Endothelial cell of umbilical vein (primary cell): ENCODE results near the gene RFX2. TPM values are rescaled to one million over a fixed set of nuclear protein-coding genes. Genes with fewer than 3 reads are reported as not detected.

Source experiments
- BruUV-seq: library from RNA; stranded (reverse); fragments of 400-500 nt; replicated peaks from 2 replicates; lab custom pipeline; 2021; lab: Mats Ljungman, UMichigan
- CTCF ChIA-PET: fragments of 300-600, 350-600 bp; sonication (Branson Sonifier 250); formaldehyde crosslinking; loops from one replicate; lab custom pipeline; 2021; ENCODE audit warnings: antibody characterized with exemption, inconsistent platforms; lab: Charles Lee
- POLR2A ChIA-PET: fragments of 300-600, 350-600 bp; sonication (Branson Sonifier 250); formaldehyde crosslinking; loops from one replicate; lab custom pipeline; 2021; ENCODE audit warnings: antibody characterized with exemption, inconsistent platforms; lab: Charles Lee
- DNase-seq: peaks from one replicate; pipeline ENCODE4 v3.0.0-alpha.2; 2011; ENCODE audit warnings: low read depth, low spot score
- FAIRE-seq: peaks from 2 replicates; lab custom pipeline; 2011; peaks lifted over from hg19 to GRCh38; lab: Jason Lieb, UNC
- H2AFZ ChIP-seq: 2 replicates; pipeline ENCODE4 v1.6.0; 2012; ENCODE audit warnings: low read depth, low read length, control low read depth, inconsistent platforms
- H3K27ac ChIP-seq: 2 replicates; pipeline ENCODE4 v1.5.1; 2011; ENCODE audit warnings: low read depth, mild to moderate bottlenecking, control low read depth, low read length, moderate library complexity; ENCODE audit not compliant: insufficient read depth
- H3K27me3 ChIP-seq, 2 experiments: 2 replicates each; pipeline versions ENCODE4 v1.6.0 to v1.6.1; 2011; ENCODE audit warnings: low read length in 2 of 2, mixed read lengths in 1 of 2; ENCODE audit not compliant: control insufficient read depth in 2 of 2, insufficient read depth in 2 of 2
- H3K36me3 ChIP-seq, 2 experiments: 2 replicates in 1 of 2; 3 replicates in 1 of 2; pipeline ENCODE4 v1.5.1; 2011; ENCODE audit warnings: low read length in 2 of 2, mild to moderate bottlenecking in 1 of 2, moderate library complexity in 1 of 2; ENCODE audit not compliant: control insufficient read depth in 2 of 2, insufficient read depth in 2 of 2; ENCODE audit errors: extremely low read depth in 1 of 2
- H3K4me1 ChIP-seq: 3 replicates; pipeline ENCODE4 v1.5.1; 2011; ENCODE audit warnings: mild to moderate bottlenecking, low read length; ENCODE audit not compliant: control insufficient read depth, insufficient read depth; ENCODE audit errors: extremely low read depth
- H3K4me2 ChIP-seq: 2 replicates; pipeline ENCODE4 v1.6.1; 2011; ENCODE audit warnings: low read length, control low read depth, mixed read lengths; ENCODE audit not compliant: insufficient read depth
- H3K4me3 ChIP-seq, 3 experiments: fragments of 200-600 bp in 1 of 3; sonication (generic), shearing (Covaris generic) in 1 of 3; replicated peaks in 1 of 3; 2 replicates each; pipeline ENCODE4 v1.5.1; 2011 to 2016; ENCODE audit warnings: control low read depth in 3 of 3, low read length in 3 of 3, mild to moderate bottlenecking in 2 of 3, inconsistent platforms in 1 of 3, low read depth in 1 of 3, moderate library complexity in 1 of 3; ENCODE audit not compliant: insufficient read depth in 1 of 3
- H3K79me2 ChIP-seq: 2 replicates; pipeline ENCODE4 v1.6.0; 2012; ENCODE audit warnings: low read length, inconsistent platforms; ENCODE audit not compliant: control insufficient read depth, insufficient read depth
- H3K9ac ChIP-seq: replicated peaks from 2 replicates; pipeline ENCODE3; 2011; ENCODE audit warnings: low read length, control low read depth; ENCODE audit not compliant: insufficient read depth; ENCODE audit errors: extremely low read depth
- H3K9me1 ChIP-seq: replicated peaks from 3 replicates; pipeline ENCODE4 v1.6.0; 2011; ENCODE audit warnings: mild to moderate bottlenecking, low read length; ENCODE audit not compliant: control insufficient read depth, insufficient read depth; ENCODE audit errors: extremely low read depth
- H3K9me3 ChIP-seq: replicated peaks from 2 replicates; pipeline ENCODE4 v1.5.1; 2012; ENCODE audit warnings: low read length, inconsistent platforms; ENCODE audit not compliant: control insufficient read depth, insufficient read depth
- H4K20me1 ChIP-seq: replicated peaks from 2 replicates; pipeline ENCODE3; 2011; ENCODE audit warnings: mild to moderate bottlenecking, low read length; ENCODE audit not compliant: control insufficient read depth, insufficient read depth; ENCODE audit errors: extremely low read depth
- JUN ChIP-seq: IDR thresholded peaks from 2 replicates; pipeline ENCODE4 v1.6.1; 2011; ENCODE audit warnings: borderline replicate concordance, low read depth; ENCODE audit not compliant: insufficient read length, insufficient read depth
- MAX ChIP-seq: IDR thresholded peaks from 2 replicates; pipeline ENCODE4 v1.6.1; 2011; ENCODE audit not compliant: insufficient read depth, insufficient read length
- MYC ChIP-seq: IDR thresholded peaks from one replicate; pipeline ENCODE4 v1.6.1; 2011; ENCODE audit warnings: mild to moderate bottlenecking, low read depth, low read length
- POLR2AphosphoS5 ChIP-seq: IDR thresholded peaks from 2 replicates; pipeline ENCODE4 v1.6.1; 2012; ENCODE audit warnings: low read depth, mild to moderate bottlenecking, control low read depth, low read length, moderate library complexity; ENCODE audit not compliant: insufficient read depth
- dilution Hi-C: fragments of 300-500 bp; cut with MboI; formaldehyde crosslinking; loops from one replicate; pipeline ENCODE4 v1.15.0; 2019; ENCODE audit warnings: low sequenced_read_pairs; ENCODE audit not compliant: extremely low pct_ligation_motif_present
- intact Hi-C: fragments of 100-400 bp; cut with micrococcal nuclease; formaldehyde crosslinking; loops from one replicate; pipeline ENCODE4 v1.10.0; 2022
- polyA plus RNA-seq, 4 experiments: library from polyadenylated mRNA; depleted of rRNA in 3 of 4; stranded (reverse) in 3 of 4; unstranded in 1 of 4; fragments of >200 nt; gene quantifications; 2 replicates each; pipeline versions ENCODE4 v1.2.1 to v1.2.3, GENCODE V29; 2011 to 2012; ENCODE audit warnings: missing spikeins in 1 of 4
- total RNA-seq: library from RNA; stranded (reverse); gene quantifications from 2 replicates; pipeline ENCODE4 v1.2.3, GENCODE V29; 2021

RFX2 gene
- total and polyA plus RNA-seq, 2 donors (not counting 3 experiments of a cell fraction or from before 2014, with no cell fraction given) = 16.1 to 19.0 TPM

- Histone ChIP-seq H3K4me2 (no peak overlapping the region), H4K20me1 (no peaks in the 10 kb centered on the region), H3K9me3 (no peaks in the 10 kb centered on the region), H2AFZ (no peak overlapping the region), H3K4me1 (peaks cover 14% of the 10 kb centered on the region), H3K27ac (no peak overlapping the region), H3K9ac (no peak overlapping the region), H3K27me3 (no peaks in the 10 kb centered on the region), H3K4me3 (no peak overlapping the region), H3K36me3 (peaks cover 0 to 6% of the 10 kb centered on the region in 2 experiments), H3K79me2 (no peaks in the 10 kb centered on the region), H3K9me1 (no peaks in the 10 kb centered on the region)
- FAIRE-seq = no peak
- TF ChIP-seq MYC (no peak), POLR2AphosphoS5 (no peak), MAX (no peak), JUN (no peak)
- BruUV-seq = no TSS peak
- intact Hi-C loops (no loop called here), dilution Hi-C loops (no loop called here)
- no peak for DNase-seq
- ChIA-PET CTCF (interaction anchor here (1.3 to 4.4 kb wide), 3 partner anchors 11 to 43 kb away, joined by 3 to 24 read pairs (median 7); no protein-coding TSS in a partner anchor), POLR2A (no interaction called here)
These were observed 99.1 kb downstream of the RFX2 start for GRCh38 chr19:6011206-6011605.

- no peaks in the 10 kb centered on the region for H3K79me2 ChIP-seq
- H2AFZ ChIP-seq = no peak overlapping the region
- TF ChIP-seq JUN = no peak
- dilution Hi-C loops = no loop called here
- no peak overlapping the region for H3K4me2 ChIP-seq
- H3K9me1 ChIP-seq = no peaks in the 10 kb centered on the region
- POLR2A ChIA-PET = no interaction called here
- DNase-seq (no peak), FAIRE-seq (no peak)
- H3K36me3 ChIP-seq = peaks cover 0 to 6% of the 10 kb centered on the region in 2 experiments
- H3K9me3 ChIP-seq = no peaks in the 10 kb centered on the region
- no peaks in the 10 kb centered on the region for H4K20me1 ChIP-seq
- no TSS peak for BruUV-seq
- peaks cover 14% of the 10 kb centered on the region for H3K4me1 ChIP-seq
- H3K9ac ChIP-seq = no peak overlapping the region
- CTCF ChIA-PET = interaction anchor here (1.9 to 4.4 kb wide), 2 partner anchors 12 to 23 kb away, joined by 7 to 24 read pairs; no protein-coding TSS in a partner anchor
- intact Hi-C loops = no loop called here
- no peak overlapping the region for H3K4me3 ChIP-seq
- H3K27me3 ChIP-seq = no peaks in the 10 kb centered on the region
- H3K27ac ChIP-seq = no peak overlapping the region
These were observed 100.2 kb downstream of the RFX2 start for GRCh38 chr19:6010107-6010506.
